ENCODE results near the gene ATP9A. TPM values are rescaled to one million over a fixed set of nuclear protein-coding genes. Genes with fewer than 3 reads are reported as not detected.

ATP9A gene
- total and polyA plus RNA-seq, 2 of the 8 experiments (the other 6 are each of a cell fraction or from before 2014, with no cell fraction given), result 5.0 to 6.4 TPM

DNA sequence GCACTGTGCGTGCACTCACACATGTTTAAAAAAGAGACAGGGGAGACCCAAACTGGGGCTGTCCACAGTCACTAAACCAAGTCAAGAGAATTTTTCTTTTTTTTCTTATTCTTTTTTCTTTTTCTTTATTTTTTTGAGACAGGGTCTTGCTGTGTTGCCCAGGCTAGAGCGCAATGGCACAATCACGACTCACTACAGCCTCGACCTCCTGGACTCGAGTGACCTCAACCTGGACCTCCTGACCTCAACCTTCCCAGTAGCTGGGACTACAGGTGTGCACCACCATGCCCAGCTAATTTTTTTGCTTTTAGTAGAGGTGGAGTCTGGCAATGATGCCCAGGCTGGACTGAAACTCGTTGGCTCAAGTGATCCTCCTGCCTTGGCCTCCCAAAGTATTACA lies 136.2 kb downstream of the ATP9A start (continued):
- no peak for TF ChIP-seq RNF2 (IDR thresholded peaks at IDR 0.05; ENCODE audit: borderline replicate concordance, low read depth, low read length, missing control alignments, poor library complexity, severe bottlenecking)

All from H1 (cell line).